ENCODE results near the gene XKR8.

DNA sequence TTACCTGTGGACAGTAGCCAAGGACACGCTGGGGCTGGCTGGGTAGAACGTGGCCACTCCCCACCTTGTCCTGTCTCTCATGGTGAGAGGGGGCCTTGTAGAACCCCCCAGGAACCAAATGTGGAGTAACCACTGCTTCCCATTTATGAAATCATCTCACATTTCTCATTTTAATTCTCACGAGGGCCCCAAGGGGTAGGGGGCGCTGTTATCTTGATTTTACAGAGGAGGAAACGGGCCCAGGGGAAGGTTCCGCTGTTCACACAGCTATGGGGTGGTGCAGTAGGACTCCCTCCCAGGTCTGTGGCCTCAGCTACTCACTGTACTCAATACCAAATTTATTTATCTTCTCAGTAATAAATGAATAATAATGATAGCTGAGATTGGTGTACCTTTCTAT lies 19.5 kb upstream of the XKR8 start:
- no peak; the same call in 1 of the 2 replicates for TF ChIP-seq CTCF (conservative IDR thresholded peaks at IDR 0.05)
- TF ChIP-seq ZFX (IDR thresholded peaks at IDR 0.05) = no peak
